Erythroblast (primary cell): Measurements from ENCODE around the gene SLC4A9.

Source experiments
- GATA1 ChIP-seq: IDR thresholded peaks from 2 replicates; pipeline ENCODE4 v1.6.1; 2011; ENCODE audit warnings: low read depth, mild to moderate bottlenecking, control low read depth, low read length, moderate library complexity
- POLR2A ChIP-seq: IDR thresholded peaks from 2 replicates; pipeline ENCODE4 v1.6.1; 2011; ENCODE audit warnings: mild to moderate bottlenecking, low read length

GRCh38 chr5:140328036-140328764 is 31.8 kb upstream of the SLC4A9 start:
- TF ChIP-seq GATA1 (no peak), POLR2A (no peak)
